Measurements from ENCODE around the gene SLC2A9.
"Not testable (repeated sequence)": the region's sequence is repeated elsewhere in the genome, so short reads cannot be mapped to it uniquely, and the experiment has no call there.

The SLC2A9 gene

GRCh38 chr4:9983211-9983610 is 38.1 kb downstream of the SLC2A9 start:
- no peak for TF ChIP-seq EZH2phosphoT487 (IDR thresholded peaks at IDR 0.05; ENCODE audit: low read depth)
- TF ChIP-seq, protein P1, sequence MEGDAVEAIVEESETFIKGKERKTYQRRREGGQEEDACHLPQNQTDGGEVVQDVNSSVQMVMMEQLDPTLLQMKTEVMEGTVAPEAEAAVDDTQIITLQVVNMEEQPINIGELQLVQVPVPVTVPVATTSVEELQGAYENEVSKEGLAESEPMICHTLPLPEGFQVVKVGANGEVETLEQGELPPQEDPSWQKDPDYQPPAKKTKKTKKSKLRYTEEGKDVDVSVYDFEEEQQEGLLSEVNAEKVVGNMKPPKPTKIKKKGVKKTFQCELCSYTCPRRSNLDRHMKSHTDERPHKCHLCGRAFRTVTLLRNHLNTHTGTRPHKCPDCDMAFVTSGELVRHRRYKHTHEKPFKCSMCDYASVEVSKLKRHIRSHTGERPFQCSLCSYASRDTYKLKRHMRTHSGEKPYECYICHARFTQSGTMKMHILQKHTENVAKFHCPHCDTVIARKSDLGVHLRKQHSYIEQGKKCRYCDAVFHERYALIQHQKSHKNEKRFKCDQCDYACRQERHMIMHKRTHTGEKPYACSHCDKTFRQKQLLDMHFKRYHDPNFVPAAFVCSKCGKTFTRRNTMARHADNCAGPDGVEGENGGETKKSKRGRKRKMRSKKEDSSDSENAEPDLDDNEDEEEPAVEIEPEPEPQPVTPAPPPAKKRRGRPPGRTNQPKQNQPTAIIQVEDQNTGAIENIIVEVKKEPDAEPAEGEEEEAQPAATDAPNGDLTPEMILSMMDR (IDR thresholded peaks at IDR 0.05; ENCODE audit: low read depth, low read length): no peak
- no peaks in the 10 kb centered on the region for H3K79me2 ChIP-seq (ENCODE audit: low read length)
- H3K4me1 ChIP-seq (ENCODE audit: low read length): peaks cover 7% of the 10 kb centered on the region
- no peaks in the 10 kb centered on the region for H3K27me3 ChIP-seq (ENCODE audit: low read depth, low read length)
- no peak overlapping the region for H3K27ac ChIP-seq (ENCODE audit: low read length)
- no peak overlapping the region for H3K4me2 ChIP-seq (ENCODE audit: low read length)
- H3K4me3 ChIP-seq (ENCODE audit: low read length): no peak overlapping the region
- no peak overlapping the region for H2AFZ ChIP-seq (ENCODE audit: low read depth, low read length)
- H3K9me3 ChIP-seq (ENCODE audit: insufficient read depth, low read length): no peaks in the 10 kb centered on the region
- H3K36me3 ChIP-seq (replicated peaks; ENCODE audit: low read depth, low read length): no peaks in the 10 kb centered on the region
- no peaks in the 10 kb centered on the region for H4K20me1 ChIP-seq (ENCODE audit: insufficient read depth, low read length)
- no peak overlapping the region for H3K9ac ChIP-seq (ENCODE audit: low read length)

- H3K4me3 ChIP-seq (ENCODE audit: low read length); H3K27ac ChIP-seq (ENCODE audit: low read length); H3K4me2 ChIP-seq (ENCODE audit: low read length); H3K9me3 ChIP-seq (ENCODE audit: insufficient read depth, low read length); H3K9ac ChIP-seq (ENCODE audit: low read length); H3K4me1 ChIP-seq (ENCODE audit: low read length); H4K20me1 ChIP-seq (ENCODE audit: insufficient read depth, low read length); H3K36me3 ChIP-seq (replicated peaks; ENCODE audit: low read depth, low read length); H2AFZ ChIP-seq (ENCODE audit: low read depth, low read length); H3K79me2 ChIP-seq (ENCODE audit: low read length); H3K27me3 ChIP-seq (ENCODE audit: low read depth, low read length): not testable (repeated sequence)
These were observed 39.4 kb downstream of the SLC2A9 start for GRCh38 chr4:9981899-9982298.

GRCh38 chr4:9980898-9981297 is 40.4 kb downstream of the SLC2A9 start:
- no peaks in the 10 kb centered on the region for H3K36me3 ChIP-seq (replicated peaks; ENCODE audit: low read depth, low read length)

DNA sequence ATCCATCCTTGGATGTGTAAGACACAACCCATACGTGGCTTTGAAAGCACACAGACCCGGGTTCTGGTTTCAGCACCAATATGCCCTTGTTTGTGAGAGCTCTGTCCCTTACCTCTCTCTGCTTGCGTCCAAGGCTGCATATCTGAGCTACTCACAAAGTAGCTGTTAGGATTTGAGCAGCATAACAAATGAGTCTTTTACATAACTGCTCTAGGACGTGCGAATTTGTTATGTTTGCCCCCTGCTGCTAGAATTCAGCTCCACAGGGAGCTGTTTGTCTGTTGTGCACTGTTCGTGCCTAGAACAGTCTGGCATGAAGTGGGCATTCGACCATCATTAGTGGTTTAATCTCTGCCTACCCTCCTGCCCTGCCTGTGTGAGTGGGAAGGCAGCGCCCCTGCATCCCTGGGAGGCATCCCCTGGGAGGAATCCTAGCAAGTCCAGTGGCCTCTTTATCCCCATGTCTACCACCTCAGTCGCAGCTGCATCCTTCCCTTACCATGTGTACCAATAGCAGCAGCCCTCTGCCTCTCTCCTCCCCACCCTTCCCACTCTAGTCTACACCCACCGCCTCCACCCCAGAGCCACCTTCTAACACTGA is 42.1 kb downstream of the SLC2A9 start:
- H3K4me2 ChIP-seq (ENCODE audit: low read length): no peak overlapping the region
- H3K36me3 ChIP-seq (replicated peaks; ENCODE audit: low read depth, low read length): no peaks in the 10 kb centered on the region
- no peaks in the 10 kb centered on the region for H3K9me3 ChIP-seq (ENCODE audit: insufficient read depth, low read length)
- H3K4me3 ChIP-seq (ENCODE audit: low read length): no peak overlapping the region
- no peaks in the 10 kb centered on the region for H3K79me2 ChIP-seq (ENCODE audit: low read length)
- no peak for TF ChIP-seq EZH2phosphoT487 (IDR thresholded peaks at IDR 0.05; ENCODE audit: low read depth)
- TF ChIP-seq, protein P1 (IDR thresholded peaks at IDR 0.05; ENCODE audit: low read depth, low read length): no peak
- no peaks in the 10 kb centered on the region for H3K27me3 ChIP-seq (ENCODE audit: low read depth, low read length)
- no peaks in the 10 kb centered on the region for H4K20me1 ChIP-seq (ENCODE audit: insufficient read depth, low read length)
- no peak overlapping the region for H3K9ac ChIP-seq (ENCODE audit: low read length)
- no peak overlapping the region for H2AFZ ChIP-seq (ENCODE audit: low read depth, low read length)
- no peak overlapping the region for H3K27ac ChIP-seq (ENCODE audit: low read length)
- no peaks in the 10 kb centered on the region for H3K4me1 ChIP-seq (ENCODE audit: low read length)

More at GRCh38 chr4:9980898-9981297, 40.4 kb downstream of the SLC2A9 start:
- H2AFZ ChIP-seq (ENCODE audit: low read depth, low read length): no peak overlapping the region
- no peak overlapping the region for H3K4me2 ChIP-seq (ENCODE audit: low read length)
- no peak for TF ChIP-seq EZH2phosphoT487 (IDR thresholded peaks at IDR 0.05; ENCODE audit: low read depth)
- TF ChIP-seq, protein P1 (IDR thresholded peaks at IDR 0.05; ENCODE audit: low read depth, low read length): no peak
- no peak overlapping the region for H3K9ac ChIP-seq (ENCODE audit: low read length)
- H3K27ac ChIP-seq (ENCODE audit: low read length): no peak overlapping the region
- H3K27me3 ChIP-seq (ENCODE audit: low read depth, low read length): no peaks in the 10 kb centered on the region
- H3K4me3 ChIP-seq (ENCODE audit: low read length): no peak overlapping the region
- H3K9me3 ChIP-seq (ENCODE audit: insufficient read depth, low read length): no peaks in the 10 kb centered on the region
- no peaks in the 10 kb centered on the region for H3K79me2 ChIP-seq (ENCODE audit: low read length)
- no peaks in the 10 kb centered on the region for H3K4me1 ChIP-seq (ENCODE audit: low read length)
- no peaks in the 10 kb centered on the region for H4K20me1 ChIP-seq (ENCODE audit: insufficient read depth, low read length)

Measured in OCI-LY3 (cell line).